GM18507 (cell line): ENCODE results near the gene CARS2.
"Not testable (repeated sequence)": the region's sequence is repeated elsewhere in the genome, so short reads cannot be mapped to it uniquely, and the experiment has no call there.

ENCODE experiments used
- DNase-seq: peaks from one replicate; pipeline ENCODE4 v3.0.0; 2011; ENCODE audit warnings: low read depth; ENCODE audit not compliant: insufficient read length; ENCODE audit errors: extremely low spot score
- FAIRE-seq: peaks from 2 replicates; lab custom pipeline; 2011; peaks lifted over from hg19 to GRCh38; lab: Jason Lieb, UNC

CARS2 gene

GRCh38 chr13:110642291-110642981, 63.5 kb downstream of the CARS2 start:
- no peak for DNase-seq
- FAIRE-seq: no peak

- no peak for DNase-seq
- FAIRE-seq: no peak
Measured at GRCh38 chr13:110641055-110642015, 64.6 kb downstream of the CARS2 start.

DNA sequence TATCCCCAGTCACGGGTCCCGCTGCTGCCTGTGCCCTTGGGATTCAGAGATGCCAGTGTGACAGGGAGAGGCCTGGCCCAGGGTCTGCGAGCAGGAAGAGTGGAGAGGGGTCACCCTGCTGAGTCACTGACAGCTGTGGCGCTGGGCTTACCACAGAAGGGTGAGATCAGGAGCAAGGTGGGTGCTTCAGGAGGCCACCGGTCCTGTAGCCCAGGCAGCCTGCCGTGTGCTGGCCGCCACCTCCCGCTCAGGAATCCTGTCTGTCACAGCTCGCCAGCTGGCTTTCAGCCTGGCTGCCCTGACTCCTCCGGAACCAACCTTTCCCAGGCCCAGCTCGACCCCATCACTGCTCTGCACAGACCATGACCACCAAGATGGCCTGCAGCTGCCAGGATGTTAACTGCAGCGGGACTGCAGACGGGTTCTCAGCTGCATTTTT, 65.3 kb downstream of the CARS2 start:
- DNase-seq (no peak), FAIRE-seq (no peak)

DNA sequence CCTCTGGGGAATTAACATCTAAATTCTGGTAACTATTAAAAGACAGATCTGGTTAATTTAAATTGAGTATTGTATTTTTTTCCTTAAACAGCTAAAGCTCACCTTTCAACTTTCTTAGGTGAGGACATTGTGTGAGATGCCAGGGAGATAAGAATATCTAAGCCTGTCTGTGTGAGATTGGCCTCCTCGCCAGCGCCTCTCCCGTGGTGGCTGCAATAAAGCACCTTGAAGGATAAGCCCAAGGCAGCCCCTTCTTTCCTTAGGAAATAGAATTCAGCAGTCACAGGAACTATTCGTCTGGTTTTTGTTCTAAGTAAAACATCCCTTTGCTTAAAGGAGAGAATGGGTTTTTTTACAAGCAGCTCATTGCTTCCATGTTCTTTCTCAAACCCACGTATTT, 66.0 kb downstream of the CARS2 start:
- DNase-seq (no peak), FAIRE-seq (no peak)

- no peak for DNase-seq
- no peak for FAIRE-seq
Measured at GRCh38 chr13:110638814-110639806, 66.8 kb downstream of the CARS2 start.

- no peak for DNase-seq
- FAIRE-seq: no peak
Measured at GRCh38 chr13:110638257-110638656, 67.7 kb downstream of the CARS2 start.

GRCh38 chr13:110637747-110638146, 68.2 kb downstream of the CARS2 start:
- FAIRE-seq (no peak), DNase-seq (no peak)

- FAIRE-seq (no peak), DNase-seq (no peak)
Measured at GRCh38 chr13:110637275-110637674, 68.6 kb downstream of the CARS2 start.

- FAIRE-seq: no peak
- DNase-seq: no peak
Measured at GRCh38 chr13:110636701-110637201, 69.2 kb downstream of the CARS2 start.

DNA sequence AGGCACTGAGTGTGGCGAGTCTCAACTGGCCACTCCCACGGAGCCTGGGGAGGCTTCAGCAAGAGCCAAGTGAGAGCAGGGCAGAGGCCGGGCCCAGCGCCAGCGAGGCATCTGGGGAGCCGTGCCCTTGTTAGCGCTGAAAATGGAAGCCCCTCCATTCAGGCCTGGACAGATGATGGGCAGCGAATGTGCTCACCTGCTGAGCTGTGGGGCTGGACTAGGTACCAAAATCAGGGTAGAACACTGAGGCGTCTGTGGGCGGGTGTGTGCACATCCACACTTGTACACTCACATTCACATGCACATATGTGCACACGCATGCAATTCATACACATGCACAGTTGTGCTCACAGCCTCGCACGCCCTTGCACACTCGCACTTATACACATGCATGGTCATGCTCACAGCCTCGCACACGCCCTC, 69.9 kb downstream of the CARS2 start:
- FAIRE-seq: no peak

GRCh38 chr13:110635405-110636002, 70.4 kb downstream of the CARS2 start:
- no peak for DNase-seq
- no peak for FAIRE-seq

More for the DNA sequence above, 69.9 kb downstream of the CARS2 start:
- no peak for DNase-seq

- FAIRE-seq: no peak
- DNase-seq: no peak
Measured at GRCh38 chr13:110634558-110634957, 71.4 kb downstream of the CARS2 start.

DNA sequence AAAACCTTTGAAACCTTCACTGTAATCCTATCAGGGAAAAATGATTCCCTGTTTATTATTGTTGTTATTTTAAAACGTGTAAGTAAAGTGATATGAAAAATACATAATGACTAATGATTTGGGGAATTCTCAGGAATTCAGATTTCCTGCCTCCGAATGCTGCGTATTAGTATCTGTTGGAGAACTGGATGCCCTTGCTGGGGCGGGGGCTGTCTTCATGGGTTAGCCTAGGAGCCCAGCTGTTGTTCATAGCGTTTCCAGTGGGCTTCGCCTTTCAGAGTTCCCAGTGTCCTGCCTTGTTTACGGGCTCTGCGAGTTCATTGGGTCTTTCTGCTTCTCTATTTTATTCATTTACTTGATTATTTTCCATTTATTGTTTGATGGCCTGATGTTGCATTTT, 72.1 kb downstream of the CARS2 start:
- DNase-seq (no peak), FAIRE-seq (no peak)

- DNase-seq, FAIRE-seq: not testable (repeated sequence)
Measured at GRCh38 chr13:110632255-110632654, 73.7 kb downstream of the CARS2 start.

DNA sequence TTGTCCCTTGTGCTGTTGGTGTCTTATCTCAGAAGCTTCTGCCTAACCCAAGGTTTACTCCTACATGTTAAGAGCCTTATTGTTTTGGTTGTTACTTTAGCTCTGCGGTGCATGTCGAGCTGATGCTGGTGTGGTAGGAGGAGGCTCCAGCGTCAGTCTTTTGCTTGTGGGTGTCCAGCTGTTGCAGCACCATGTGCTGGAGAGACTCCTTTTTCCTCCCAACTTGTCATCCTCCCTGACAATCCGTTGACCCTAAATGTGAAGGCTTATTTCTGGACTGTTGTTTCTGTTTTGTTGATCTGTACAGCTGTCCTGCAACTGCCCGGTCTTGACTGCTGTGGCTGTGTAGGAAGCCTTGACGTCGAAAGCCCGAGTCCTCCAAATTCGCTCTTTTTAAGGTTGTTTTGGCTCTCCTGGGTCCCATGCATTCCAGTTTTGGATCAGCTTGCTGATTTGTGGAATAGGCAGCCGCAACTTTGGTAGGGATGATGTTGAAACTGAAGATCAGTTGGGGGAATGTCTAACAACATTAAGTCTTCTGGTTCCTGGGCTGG, 75.3 kb downstream of the CARS2 start:
- no peak for FAIRE-seq
- no peak for DNase-seq

DNA sequence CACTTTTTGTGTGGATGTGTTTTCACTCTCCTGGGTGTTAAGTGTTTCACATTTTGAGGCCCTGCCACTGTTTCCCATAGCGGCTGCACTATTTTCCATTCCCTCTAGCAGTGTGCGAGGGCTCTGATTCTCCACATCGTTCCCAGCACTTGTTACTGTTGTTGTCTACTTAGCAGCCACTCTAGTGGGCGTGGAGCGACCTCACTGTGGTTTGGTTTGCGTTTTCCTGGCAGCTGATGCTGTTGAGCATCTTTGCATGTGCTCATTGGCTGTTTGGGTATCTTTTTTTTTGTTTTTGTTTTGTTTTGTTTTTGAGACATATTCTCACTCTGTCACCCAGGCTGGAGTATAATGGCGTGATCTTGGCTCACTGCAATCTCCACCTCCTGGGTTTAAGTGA, 76.2 kb downstream of the CARS2 start:
- no peak for DNase-seq
- FAIRE-seq: no peak

DNA sequence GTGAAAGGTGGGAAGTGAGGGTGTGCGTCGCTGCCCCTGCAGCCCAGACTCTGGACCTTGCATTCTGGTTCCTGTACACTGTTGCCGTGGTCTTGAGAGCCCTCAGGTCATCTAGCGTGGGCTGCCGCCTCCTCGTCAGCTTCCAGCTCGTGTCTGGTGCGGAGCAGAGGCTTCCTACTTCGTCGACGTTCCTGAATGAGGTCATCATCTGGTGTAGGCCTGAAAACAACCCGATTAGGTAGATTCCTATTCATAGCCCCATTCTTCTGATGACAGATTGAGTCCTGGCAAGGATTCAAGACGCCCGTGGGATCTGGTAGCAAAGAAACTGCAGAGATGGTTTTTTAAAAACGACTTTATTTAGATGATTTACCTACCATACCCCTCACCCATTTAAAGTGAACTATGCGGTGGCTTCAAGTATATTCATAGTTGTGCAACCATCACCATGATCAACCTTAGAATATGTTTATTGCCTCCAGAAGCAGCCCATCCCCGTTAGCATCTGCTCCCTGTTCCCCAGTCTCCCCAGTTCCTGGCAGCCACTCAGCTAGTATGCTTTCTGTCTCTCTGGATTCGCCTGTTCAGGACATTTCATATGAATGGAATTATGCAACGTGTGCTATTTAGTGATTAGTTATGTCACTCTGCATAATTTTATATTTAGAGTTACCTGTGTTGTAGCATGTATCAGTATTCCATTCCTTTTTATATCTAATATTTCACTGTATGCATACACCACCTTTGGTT, 76.8 kb downstream of the CARS2 start:
- DNase-seq (no peak), FAIRE-seq (no peak)

DNA sequence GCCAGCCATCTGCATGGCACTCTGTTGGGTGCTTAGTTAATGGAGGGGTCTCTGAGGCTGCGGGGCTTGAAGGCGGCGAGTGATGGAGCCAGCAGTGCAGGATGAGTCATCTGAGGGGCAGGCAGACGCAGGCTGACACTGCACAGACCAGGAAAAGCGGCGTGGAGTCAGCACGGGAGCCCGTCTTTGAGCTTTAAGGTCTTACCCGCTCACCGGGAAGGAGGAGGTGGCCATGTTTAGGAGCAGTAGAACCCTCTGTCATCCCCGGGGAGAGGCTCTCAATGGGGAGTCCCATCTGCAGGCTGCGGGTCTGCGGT, 77.5 kb downstream of the CARS2 start:
- no peak for FAIRE-seq
- DNase-seq: no peak
